Neural progenitor cell (in vitro differentiated cells): ENCODE results near the gene FTH1. TPM values are rescaled to one million over a fixed set of nuclear protein-coding genes. Genes with fewer than 3 reads are reported as not detected.
A peak's percentile ranks its signal among the peaks of the same experiment; 100 is the strongest.
"Not testable (repeated sequence)": the region's sequence is repeated elsewhere in the genome, so short reads cannot be mapped to it uniquely, and the experiment has no call there.

Experiments used
- DNase-seq: peaks from one replicate; pipeline ENCODE4 v3.0.0-alpha.2; 2016; ENCODE audit warnings: low spot score
- H2AFZ ChIP-seq: fragments of 200-600 bp; sonication (generic); replicated peaks from 2 replicates; pipeline ENCODE4 v1.6.1; 2016; ENCODE audit warnings: antibody characterized with exemption
- H3F3A ChIP-seq: fragments of 200-600 bp; sonication (generic); 2 replicates; pipeline ENCODE4 v1.6.1; 2016; ENCODE audit warnings: antibody characterized with exemption, low read depth
- H3K27ac ChIP-seq: fragments of 200-600 bp; sonication (generic); 2 replicates; pipeline ENCODE4 v1.5.1; 2016; ENCODE audit warnings: mild to moderate bottlenecking
- H3K27me3 ChIP-seq: fragments of 200-600 bp; sonication (generic); 2 replicates; pipeline ENCODE4 v1.6.1; 2016; ENCODE audit warnings: mild to moderate bottlenecking, moderate library complexity
- H3K36me3 ChIP-seq: fragments of 200-600 bp; sonication (generic); 2 replicates; pipeline ENCODE4 v1.5.1; 2016
- H3K4me1 ChIP-seq: fragments of 200-600 bp; sonication (generic); 2 replicates; pipeline ENCODE4 v1.6.1; 2016; ENCODE audit warnings: mixed run types
- H3K4me2 ChIP-seq: fragments of 200-600 bp; sonication (generic); 2 replicates; pipeline ENCODE4 v1.6.1; 2016
- H3K4me3 ChIP-seq: fragments of 200-600 bp; sonication (generic); 2 replicates; pipeline ENCODE4 v1.5.1; 2016
- H3K79me2 ChIP-seq: fragments of 200-600 bp; sonication (generic); 2 replicates; pipeline ENCODE4 v1.6.1; 2016; ENCODE audit warnings: low read depth
- H3K9ac ChIP-seq: fragments of 200-600 bp; sonication (generic); 2 replicates; pipeline ENCODE4 v1.6.1; 2016
- H3K9me3 ChIP-seq: fragments of 200-600 bp; sonication (generic); 2 replicates; pipeline ENCODE4 v1.5.1; 2016; ENCODE audit warnings: low read depth
- H4K20me1 ChIP-seq: fragments of 200-600 bp; sonication (generic); 2 replicates; pipeline ENCODE4 v1.6.1; 2016; ENCODE audit warnings: low read depth
- H3K27ac Mint-ChIP-seq: 3 replicates; pipeline ENCODE4 v1.8.0; 2021; ENCODE audit warnings: mixed read lengths
- H3K27me3 Mint-ChIP-seq: 2 replicates; pipeline ENCODE4 v1.8.0; 2022; ENCODE audit warnings: low read depth, mild to moderate bottlenecking, inconsistent platforms, moderate library complexity, mixed read lengths; ENCODE audit not compliant: insufficient read depth
- H3K36me3 Mint-ChIP-seq: 3 replicates; pipeline ENCODE4 v1.8.0; 2021; ENCODE audit warnings: mixed read lengths
- H3K4me1 Mint-ChIP-seq: 3 replicates; pipeline ENCODE4 v1.8.0; 2021; ENCODE audit warnings: mixed read lengths
- H3K4me3 Mint-ChIP-seq: 3 replicates; pipeline ENCODE4 v1.8.0; 2021; ENCODE audit warnings: mild to moderate bottlenecking, moderate library complexity, mixed read lengths
- H3K9me3 Mint-ChIP-seq: 3 replicates; pipeline ENCODE4 v1.8.0; 2020; ENCODE audit warnings: mixed read lengths
- EZH2 ChIP-seq: fragments of 200-600 bp; sonication (generic); IDR thresholded peaks from 2 replicates; pipeline ENCODE4 v1.6.1; 2017; ENCODE audit warnings: antibody characterized with exemption, mild to moderate bottlenecking, moderate library complexity
- EZH2phosphoT487 ChIP-seq: fragments of 200-600 bp; sonication (generic); IDR thresholded peaks from 2 replicates; pipeline ENCODE4 v1.6.1; 2017; ENCODE audit warnings: antibody characterized with exemption
- total RNA-seq: library from RNA; depleted of rRNA; stranded (reverse); fragments of >200 nt; gene quantifications from 2 replicates; pipeline ENCODE4 v1.2.3, GENCODE V29; 2015; ENCODE audit warnings: low replicate concordance
- TF ChIP-seq, protein P1 (sequence below): fragments of 200-600 bp; sonication (generic); IDR thresholded peaks from 2 replicates; pipeline ENCODE4 v1.5.1; 2017; ENCODE audit warnings: antibody characterized with exemption, mild to moderate bottlenecking

FTH1 gene
- total RNA-seq, 1 donor from 2014 or later = 846 TPM

- Histone ChIP-seq H3K36me3 (no peaks in the 10 kb centered on the region), H3K4me1 (peaks cover 6% of the 10 kb centered on the region), H3K9me3 (no peaks in the 10 kb centered on the region), H3K9ac (no peak overlapping the region), H3F3A (peaks cover 15% of the 10 kb centered on the region), H3K79me2 (no peaks in the 10 kb centered on the region), H4K20me1 (no peaks in the 10 kb centered on the region), H2AFZ (peak overlapping the region; percentile 94), H3K4me3 (peak overlapping the region; percentile 41), H3K27me3 (peaks cover 34% of the 10 kb centered on the region), H3K4me2 (peak overlapping the region; percentile 86), H3K27ac (no peak overlapping the region)
- TF ChIP-seq, protein P1, sequence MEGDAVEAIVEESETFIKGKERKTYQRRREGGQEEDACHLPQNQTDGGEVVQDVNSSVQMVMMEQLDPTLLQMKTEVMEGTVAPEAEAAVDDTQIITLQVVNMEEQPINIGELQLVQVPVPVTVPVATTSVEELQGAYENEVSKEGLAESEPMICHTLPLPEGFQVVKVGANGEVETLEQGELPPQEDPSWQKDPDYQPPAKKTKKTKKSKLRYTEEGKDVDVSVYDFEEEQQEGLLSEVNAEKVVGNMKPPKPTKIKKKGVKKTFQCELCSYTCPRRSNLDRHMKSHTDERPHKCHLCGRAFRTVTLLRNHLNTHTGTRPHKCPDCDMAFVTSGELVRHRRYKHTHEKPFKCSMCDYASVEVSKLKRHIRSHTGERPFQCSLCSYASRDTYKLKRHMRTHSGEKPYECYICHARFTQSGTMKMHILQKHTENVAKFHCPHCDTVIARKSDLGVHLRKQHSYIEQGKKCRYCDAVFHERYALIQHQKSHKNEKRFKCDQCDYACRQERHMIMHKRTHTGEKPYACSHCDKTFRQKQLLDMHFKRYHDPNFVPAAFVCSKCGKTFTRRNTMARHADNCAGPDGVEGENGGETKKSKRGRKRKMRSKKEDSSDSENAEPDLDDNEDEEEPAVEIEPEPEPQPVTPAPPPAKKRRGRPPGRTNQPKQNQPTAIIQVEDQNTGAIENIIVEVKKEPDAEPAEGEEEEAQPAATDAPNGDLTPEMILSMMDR = no peak
- TF ChIP-seq EZH2phosphoT487 = no peak
- no peak for TF ChIP-seq EZH2
- peaks cover 6% of the 10 kb centered on the region for H3K4me1 Mint-ChIP-seq
- H3K27me3 Mint-ChIP-seq = peaks cover 13% of the 10 kb centered on the region
- H3K4me3 Mint-ChIP-seq = peak overlapping the region; percentile 50
- no peaks in the 10 kb centered on the region for H3K36me3 Mint-ChIP-seq
- DNase-seq = no peak
- no peak overlapping the region for H3K27ac Mint-ChIP-seq
- no peaks in the 10 kb centered on the region for H3K9me3 Mint-ChIP-seq
Observed at GRCh38 chr11:61954106-61954850, 13.2 kb downstream of the FTH1 start.

DNA sequence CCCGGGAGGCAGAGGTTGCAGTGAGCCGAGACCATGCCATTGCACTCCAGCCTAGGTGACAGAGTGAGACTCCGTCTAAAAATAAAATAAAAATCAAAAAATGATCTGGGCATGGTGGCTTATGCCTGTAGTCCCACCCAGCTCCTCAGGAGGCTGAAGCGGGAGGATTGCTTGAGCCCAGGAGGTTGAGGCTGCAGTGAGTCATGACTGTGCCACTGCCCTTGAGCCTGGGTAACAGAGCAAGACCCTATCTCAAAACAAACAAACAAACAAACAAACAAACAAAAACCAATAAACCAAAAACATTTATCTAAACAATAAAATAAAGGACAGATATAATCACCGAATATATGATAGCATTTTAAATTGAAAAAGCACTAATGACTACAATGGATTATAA lies 13.8 kb downstream of the FTH1 start:
- H3K4me1 Mint-ChIP-seq, H3K27ac ChIP-seq, H3K9me3 ChIP-seq, H3K36me3 Mint-ChIP-seq, H4K20me1 ChIP-seq, H3K79me2 ChIP-seq, H3K4me3 Mint-ChIP-seq, H3K4me3 ChIP-seq, H3K9me3 Mint-ChIP-seq, H2AFZ ChIP-seq, DNase-seq, H3K4me2 ChIP-seq, H3K4me1 ChIP-seq, H3K27ac Mint-ChIP-seq, H3K9ac ChIP-seq, H3K36me3 ChIP-seq: not testable (repeated sequence)
- H3K27me3 Mint-ChIP-seq = peaks cover 13% of the 10 kb centered on the region
- H3K27me3 ChIP-seq = peaks cover 34% of the 10 kb centered on the region
- H3F3A ChIP-seq = peaks cover 15% of the 10 kb centered on the region

- H3K4me3 Mint-ChIP-seq = no peak overlapping the region
- DNase-seq = no peak
- TF ChIP-seq EZH2phosphoT487 (no peak), EZH2 (no peak)
- TF ChIP-seq, protein P1 = no peak
- Histone ChIP-seq H3K27ac (no peak overlapping the region), H3K9me3 (no peaks in the 10 kb centered on the region), H3K27me3 (peaks cover 34% of the 10 kb centered on the region), H3K4me3 (no peak overlapping the region), H3K4me2 (no peak overlapping the region), H2AFZ (no peak overlapping the region), H3F3A (peaks cover 15% of the 10 kb centered on the region), H3K9ac (no peak overlapping the region), H3K4me1 (peaks cover 6% of the 10 kb centered on the region), H3K36me3 (no peaks in the 10 kb centered on the region), H3K79me2 (no peaks in the 10 kb centered on the region), H4K20me1 (no peaks in the 10 kb centered on the region)
- peaks cover 11% of the 10 kb centered on the region for H3K27me3 Mint-ChIP-seq
- H3K27ac Mint-ChIP-seq = no peak overlapping the region
- H3K4me1 Mint-ChIP-seq = peaks cover 9% of the 10 kb centered on the region
- no peaks in the 10 kb centered on the region for H3K36me3 Mint-ChIP-seq
- H3K9me3 Mint-ChIP-seq = no peaks in the 10 kb centered on the region
Observed at GRCh38 chr11:61952882-61953281, 14.6 kb downstream of the FTH1 start.

GRCh38 chr11:61951484-61952135 lies 15.8 kb downstream of the FTH1 start:
- Histone ChIP-seq H3K9ac (no peak overlapping the region), H3F3A (peaks cover 15% of the 10 kb centered on the region), H3K27me3 (peaks cover 33% of the 10 kb centered on the region), H3K4me1 (peaks cover 6% of the 10 kb centered on the region), H3K27ac (no peak overlapping the region), H3K4me3 (no peak overlapping the region), H3K79me2 (no peaks in the 10 kb centered on the region), H3K4me2 (no peak overlapping the region), H4K20me1 (no peaks in the 10 kb centered on the region), H2AFZ (no peak overlapping the region), H3K36me3 (no peaks in the 10 kb centered on the region), H3K9me3 (no peaks in the 10 kb centered on the region)
- Mint-ChIP-seq H3K4me1 (peaks cover 16% of the 10 kb centered on the region), H3K9me3 (no peaks in the 10 kb centered on the region), H3K36me3 (no peaks in the 10 kb centered on the region), H3K27me3 (peaks cover 11% of the 10 kb centered on the region), H3K4me3 (no peak overlapping the region), H3K27ac (no peak overlapping the region)
- DNase-seq = no peak
- TF ChIP-seq, protein P1 = no peak
- TF ChIP-seq EZH2phosphoT487 (no peak), EZH2 (no peak)
